Measurements from ENCODE around the gene GDNF.
"Not testable (repeated sequence)": the region's sequence is repeated elsewhere in the genome, so short reads cannot be mapped to it uniquely, and the experiment has no call there.

GDNF gene

DNA sequence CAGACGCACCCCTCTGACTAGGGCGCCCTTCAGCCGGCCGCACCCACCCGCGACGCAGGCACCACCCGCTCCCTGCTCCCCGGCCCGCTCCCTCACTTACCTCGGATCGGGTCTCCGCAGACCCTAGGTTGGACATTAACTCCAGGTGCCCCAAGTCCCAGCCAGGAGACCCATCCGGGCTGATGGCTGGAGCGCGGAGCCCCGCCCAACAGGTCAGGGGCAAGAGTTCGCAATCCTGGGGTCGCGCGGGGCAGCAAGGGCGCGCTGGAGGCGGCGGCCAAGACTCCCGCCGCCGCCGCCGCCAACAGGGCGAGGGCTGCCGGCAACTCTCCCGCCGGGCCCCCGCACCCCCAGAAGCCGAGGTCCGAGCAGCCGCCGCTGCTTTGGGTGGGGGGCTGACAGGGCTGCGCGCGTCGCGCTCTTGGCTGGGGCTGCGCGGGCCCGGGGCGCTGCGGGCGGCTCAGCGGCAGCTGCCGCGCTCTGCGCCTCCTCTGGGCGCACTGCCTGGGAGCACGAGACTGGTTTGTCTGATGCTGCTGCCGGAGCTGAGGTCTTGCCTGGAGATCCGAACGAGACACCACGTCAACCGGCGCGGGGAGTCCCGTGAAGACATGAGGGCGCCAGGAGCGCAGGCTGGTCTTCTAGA, at the start of gene GDNF:
Gene GDNF, minus strand, starts transcription at position 635 of the 646 bp plus-strand sequence. CDS start 5,245 bp downstream, outside the sequence.
- no peak for DNase-seq

DNA sequence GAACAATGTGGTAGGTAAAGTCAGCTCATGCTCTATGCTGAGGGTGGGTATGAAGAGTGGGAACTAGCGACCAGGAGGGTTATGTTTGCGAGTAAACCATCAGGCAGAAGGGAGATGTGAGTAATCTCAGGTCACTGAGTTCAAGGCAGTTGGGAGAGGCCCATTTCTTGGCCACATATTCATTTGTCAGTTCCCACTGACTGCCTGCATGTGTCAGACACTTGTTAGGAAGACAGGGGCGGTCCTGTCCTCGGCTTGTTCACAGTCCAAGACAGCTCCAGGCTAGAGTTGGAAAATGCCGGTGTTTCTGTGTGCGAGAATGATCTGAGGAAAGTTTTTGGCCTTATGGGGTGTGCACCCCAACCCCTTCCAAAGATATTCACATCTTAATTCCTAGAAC, 48.6 kb upstream of the GDNF start:
- no peak for DNase-seq

GRCh38 chr5:37886242-37886905, 46.5 kb upstream of the GDNF start:
- DNase-seq, result no peak

GRCh38 chr5:37882636-37883035, 42.8 kb upstream of the GDNF start:
- no peak for DNase-seq

DNA sequence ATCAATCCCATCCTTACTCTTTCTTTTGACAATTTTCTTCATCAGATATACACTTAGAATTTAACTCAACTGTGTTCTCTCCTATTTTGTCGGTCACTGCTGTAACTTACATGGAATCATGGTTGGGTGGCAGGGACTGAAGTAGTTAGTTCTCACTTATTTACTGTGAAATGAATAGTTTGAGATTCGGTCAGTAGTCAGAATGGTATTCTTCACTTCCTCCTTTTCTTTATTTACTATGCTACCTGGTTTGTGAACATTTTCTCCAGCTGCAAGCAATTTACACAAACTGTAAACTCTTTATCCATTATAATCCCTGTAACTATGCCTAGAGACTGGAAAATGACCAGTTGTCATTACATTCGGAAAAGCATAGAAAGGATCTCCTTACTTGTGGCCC, 41.5 kb upstream of the GDNF start:
- DNase-seq, result no peak

GRCh38 chr5:37876943-37877342, 37.1 kb upstream of the GDNF start:
- DNase-seq, result no peak

DNA sequence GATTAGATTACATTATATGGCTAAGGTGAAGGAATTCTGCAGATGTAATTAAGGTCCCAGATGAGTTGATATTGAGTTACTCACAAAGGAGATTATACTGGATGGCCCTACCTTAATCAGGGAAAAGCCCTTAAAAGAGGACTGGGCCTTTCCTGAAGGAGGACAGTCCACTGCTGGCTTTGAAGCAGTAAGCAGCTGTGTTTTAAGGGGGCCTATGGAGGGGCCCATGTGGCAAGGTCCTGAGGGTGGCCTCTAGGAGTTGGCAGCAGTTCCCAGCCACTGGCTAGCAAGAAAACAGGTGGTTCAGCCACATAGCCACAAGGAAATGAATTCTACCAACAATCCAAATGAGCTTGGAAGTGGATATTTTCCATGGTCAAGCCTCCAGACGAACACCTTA, 36.4 kb upstream of the GDNF start:
- DNase-seq, result no peak

DNA sequence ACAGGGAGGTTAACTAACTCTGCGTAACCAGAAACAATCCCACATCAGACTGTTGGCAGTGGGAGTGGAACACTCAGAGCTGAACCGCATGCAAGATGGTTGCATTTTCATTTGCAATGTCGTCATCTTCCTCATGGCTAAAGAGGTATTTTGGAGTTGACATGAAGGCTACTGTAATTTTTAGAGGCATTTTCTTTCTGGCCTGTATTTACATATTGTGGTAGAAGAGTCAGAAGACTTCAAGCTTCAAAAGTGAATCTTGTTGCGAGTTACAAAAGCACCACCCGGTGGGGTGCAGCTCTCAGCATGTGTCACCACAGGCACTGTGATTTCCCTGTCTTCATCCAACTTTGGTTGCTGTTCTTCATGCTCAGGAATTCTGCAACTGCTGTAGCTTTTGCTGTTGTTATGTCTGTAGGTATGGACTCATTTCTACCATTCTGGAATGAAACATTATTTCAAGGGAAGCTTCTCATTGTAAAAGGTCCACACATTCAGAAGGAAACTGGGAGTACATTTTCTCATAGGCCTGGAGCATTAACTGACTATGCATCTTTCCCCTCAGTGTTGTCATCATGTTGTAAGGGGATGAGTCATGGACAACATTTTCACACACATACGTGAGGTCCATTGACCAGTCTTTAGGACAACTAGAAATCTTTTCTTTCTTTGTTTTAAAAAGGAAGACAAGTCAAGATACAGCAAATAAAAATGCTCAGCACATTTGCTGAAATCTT, 35.4 kb upstream of the GDNF start:
- DNase-seq, result no peak

GRCh38 chr5:37873988-37874387, 34.1 kb upstream of the GDNF start:
- no peak for DNase-seq

GRCh38 chr5:37871023-37871815, 31.4 kb upstream of the GDNF start:
- DNase-seq, result no peak

- no peak for DNase-seq
These were observed 29.4 kb upstream of the GDNF start for GRCh38 chr5:37869216-37869615.

DNA sequence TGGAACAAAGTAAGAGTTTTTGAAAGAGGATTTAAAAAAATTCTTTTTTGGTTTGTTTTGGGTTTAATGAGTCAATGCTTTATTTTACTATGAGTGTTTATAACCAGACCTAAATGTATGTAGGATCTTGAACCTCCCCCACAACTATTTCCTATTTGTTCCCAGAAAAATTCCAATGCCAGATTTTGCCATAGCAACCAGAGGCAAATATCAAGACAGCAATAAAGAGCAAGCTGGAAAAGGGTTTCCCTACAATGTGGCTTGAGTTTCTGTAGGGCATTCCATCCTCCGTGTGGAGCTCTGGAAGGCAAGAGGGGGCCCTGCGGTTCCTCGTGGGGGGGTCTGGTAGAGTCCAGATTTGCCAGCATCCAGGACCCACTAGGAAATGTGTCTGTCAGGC, 27.8 kb upstream of the GDNF start:
- no peak for DNase-seq

- DNase-seq, result not testable (repeated sequence)
These were observed 23.1 kb upstream of the GDNF start for GRCh38 chr5:37862907-37863306.

DNA sequence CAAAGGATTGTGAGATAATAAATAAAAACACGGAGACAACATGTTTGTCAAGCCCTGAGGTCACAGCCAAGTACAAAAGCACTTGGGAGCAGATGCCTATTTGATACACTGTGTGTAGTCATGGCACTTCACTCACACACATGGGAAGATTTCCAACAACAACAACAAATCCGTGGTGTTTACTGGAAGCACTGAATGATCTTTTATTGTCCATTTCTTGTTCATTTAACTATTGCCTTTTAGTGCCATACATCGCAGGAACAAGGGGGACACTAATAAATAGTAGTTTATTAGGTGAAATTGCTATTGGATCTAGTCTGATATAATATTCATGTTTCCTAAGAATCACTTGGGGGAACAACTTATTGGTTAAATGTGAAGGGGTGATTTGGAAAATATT, 20.4 kb upstream of the GDNF start:
- DNase-seq, result no peak

DNA sequence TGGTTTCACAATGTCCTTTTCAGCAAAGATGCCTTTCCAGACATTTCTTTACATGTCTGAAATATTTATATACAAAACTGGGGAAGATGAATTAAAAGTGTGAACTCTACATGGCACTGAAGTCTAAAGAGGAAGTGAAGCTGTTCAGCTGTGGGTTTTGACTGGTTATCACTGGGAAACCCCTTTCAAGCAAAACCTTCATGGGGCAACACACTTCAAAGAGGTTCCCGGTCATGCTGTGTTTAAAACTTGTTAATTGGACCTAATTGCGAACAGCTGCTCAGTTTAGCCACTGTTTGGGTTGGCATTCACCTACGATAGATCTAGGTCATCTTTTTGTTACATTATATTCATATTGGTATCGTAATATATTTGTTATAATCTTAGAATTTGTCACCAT, 20.0 kb upstream of the GDNF start:
- DNase-seq, result no peak

- DNase-seq, result no peak
These were observed 18.4 kb upstream of the GDNF start for GRCh38 chr5:37858250-37858649.

DNA sequence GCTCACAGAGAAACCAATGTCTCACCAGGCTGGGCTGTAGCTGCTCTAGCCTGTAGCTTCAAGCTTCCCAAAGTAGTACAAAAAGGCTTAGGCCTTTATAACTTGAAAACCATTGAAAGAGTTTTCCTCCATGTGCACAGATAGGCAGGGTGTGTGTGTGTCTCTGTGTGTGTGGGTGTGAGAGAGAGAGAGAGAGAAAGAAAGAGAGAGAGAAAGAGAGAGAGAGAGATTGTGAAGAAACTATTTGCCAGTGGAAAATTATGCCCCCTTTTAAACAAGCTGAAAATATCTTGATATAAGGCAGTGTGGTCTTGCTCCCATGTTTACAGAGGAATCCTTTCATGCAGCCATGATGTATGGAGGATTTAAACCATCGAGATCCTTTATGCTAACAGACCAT, 17.9 kb upstream of the GDNF start:
- DNase-seq, result no peak

- DNase-seq, result no peak
These were observed 15.6 kb upstream of the GDNF start for GRCh38 chr5:37855438-37855837.

DNA sequence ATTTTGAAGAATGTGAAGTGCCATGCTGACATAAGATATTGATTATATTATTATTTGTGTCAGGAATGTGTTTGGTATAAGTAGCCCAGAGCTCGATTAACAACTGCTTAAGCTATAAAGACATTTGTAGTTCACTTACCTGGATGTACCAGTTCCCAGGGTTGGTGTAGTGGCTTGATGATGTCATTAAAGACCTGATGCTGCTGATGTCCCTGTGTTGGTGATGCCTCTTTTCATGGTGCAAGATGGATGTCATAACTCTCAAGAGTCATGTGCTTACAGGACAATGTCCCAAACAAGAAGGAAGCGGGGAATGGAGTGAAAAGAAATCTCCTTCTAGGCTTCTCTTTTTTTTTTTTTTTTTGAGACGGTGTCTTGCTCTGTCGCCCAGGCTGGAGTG, 11.5 kb upstream of the GDNF start:
- DNase-seq, result no peak

DNA sequence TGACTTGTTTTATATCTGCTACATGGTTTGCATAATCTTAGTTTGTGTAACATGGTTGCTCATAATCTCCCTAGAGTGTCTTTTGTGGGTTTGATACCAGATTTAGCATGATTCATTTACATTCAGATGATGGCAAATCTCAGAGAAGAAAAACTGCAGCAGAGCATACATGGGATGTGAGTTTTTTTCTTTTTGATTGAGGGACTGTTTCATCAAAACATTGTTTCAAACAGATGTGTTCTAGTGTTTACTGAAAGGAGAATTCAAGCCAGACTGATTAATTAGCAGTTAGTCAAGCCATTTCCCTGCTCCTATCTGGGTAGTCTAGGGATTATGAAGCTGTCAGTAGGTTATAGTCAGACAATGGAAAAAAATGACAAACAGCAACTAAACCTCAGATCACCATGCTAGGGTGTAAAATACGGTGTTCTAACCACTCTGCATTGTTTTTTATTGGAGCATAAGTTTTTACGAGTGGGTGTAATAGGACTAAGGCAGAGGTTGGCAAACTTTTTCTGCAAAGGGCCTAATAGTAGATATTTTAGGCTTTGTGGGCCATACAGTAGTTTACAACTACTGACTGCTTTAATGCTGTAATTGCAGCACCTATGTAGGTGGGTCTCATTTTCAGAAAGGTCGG, 10.5 kb upstream of the GDNF start:
- no peak for DNase-seq

DNA sequence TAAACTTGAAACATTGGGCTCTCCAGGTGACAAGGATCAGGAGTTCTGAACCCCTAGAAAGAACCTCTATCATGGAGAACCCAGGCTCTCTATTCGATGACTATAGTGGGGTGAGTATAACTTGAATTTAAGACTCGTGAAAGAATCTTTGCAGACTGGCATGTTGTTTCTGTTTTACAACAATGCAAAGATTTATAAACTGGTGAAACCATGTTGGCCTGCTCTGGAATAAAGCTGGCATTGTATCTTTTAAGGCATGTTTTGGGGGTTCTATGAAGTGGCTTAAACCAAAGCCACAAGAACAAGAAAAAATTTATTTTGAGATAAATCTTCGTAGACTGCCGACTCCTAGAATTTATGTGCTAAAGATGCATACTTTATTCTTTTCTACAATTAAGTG, 9.8 kb upstream of the GDNF start:
- no peak for DNase-seq

- no peak for DNase-seq
These were observed 8.2 kb upstream of the GDNF start for GRCh38 chr5:37847978-37848425.

GRCh38 chr5:37846786-37847310, 7.0 kb upstream of the GDNF start:
- DNase-seq, result no peak

Measured in bone marrow (tissue), 2 donors.